GM12878 (cell line): ENCODE results near the gene ZNF30. TPM values are rescaled to one million over a fixed set of nuclear protein-coding genes. Genes with fewer than 3 reads are reported as not detected.

ENCODE experiments used
- ATAC-seq: fragments of 200-7000 bp; cut with Tn5 transposase; 3 replicates; pipeline ENCODE4 v1.9.1; 2020; ENCODE audit warnings: mild to moderate bottlenecking, moderate library complexity
- BruUV-seq: library from RNA; stranded (reverse); fragments of 400-500 nt; replicated peaks from 2 replicates; lab custom pipeline; 2021; lab: Mats Ljungman, UMichigan
- CTCF ChIA-PET: fragments of 300-600 bp; sonication (Branson Sonifier 250); formaldehyde crosslinking; extraction: SDS; loops from one replicate; lab custom pipeline; 2021; ENCODE audit warnings: inconsistent platforms; lab: Yijun Ruan, JAX
- POLR2A ChIA-PET: fragments of 350-600 bp; formaldehyde crosslinking; extraction: SDS; loops from one replicate; lab custom pipeline; 2021; ENCODE audit warnings: inconsistent platforms; lab: Charles Lee
- RAD21 ChIA-PET: fragments of 300-600 bp; sonication (Branson Sonifier 250); formaldehyde crosslinking; loops from one replicate; lab custom pipeline; 2023; ENCODE audit warnings: antibody characterized with exemption; ENCODE audit not compliant: unreplicated experiment; lab: Charles Lee
- SMC1A ChIA-PET: fragments of 300-600 bp; sonication (Branson Sonifier 250); formaldehyde crosslinking; loops from one replicate; lab custom pipeline; 2023; ENCODE audit not compliant: unreplicated experiment, uncharacterized antibody; lab: Charles Lee
- DNase-seq: peaks from one replicate; pipeline ENCODE4 v3.0.0-alpha.2; 2011; ENCODE audit warnings: low read depth, low spot score
- FAIRE-seq: peaks from 3 replicates; lab custom pipeline; 2011; peaks lifted over from hg19 to GRCh38; lab: Jason Lieb, UNC
- H2AFZ ChIP-seq: 2 replicates; pipeline ENCODE4 v1.6.0; 2011; ENCODE audit warnings: low read depth, low read length, control low read depth; ENCODE audit not compliant: control insufficient read depth
- H3K27ac ChIP-seq: 2 replicates; pipeline ENCODE4 v1.5.1; 2011; ENCODE audit warnings: control low read depth; ENCODE audit not compliant: control insufficient read depth, insufficient read depth
- H3K27me3 ChIP-seq, 2 experiments: replicated peaks in 1 of 2; 2 replicates each; pipeline versions ENCODE4 v1.6.0 to v1.6.1; 2011; ENCODE audit warnings: low read length in 1 of 2; ENCODE audit not compliant: control insufficient read depth in 2 of 2, insufficient read depth in 2 of 2
- H3K36me3 ChIP-seq, 2 experiments: 2 replicates each; pipeline ENCODE4 v1.5.1; 2011; ENCODE audit warnings: low read length in 1 of 2; ENCODE audit not compliant: control insufficient read depth in 2 of 2, insufficient read depth in 2 of 2
- H3K4me1 ChIP-seq: 2 replicates; pipeline ENCODE4 v1.6.1; 2011; ENCODE audit warnings: mild to moderate bottlenecking, low read length, moderate library complexity, mixed read lengths; ENCODE audit not compliant: control insufficient read depth, insufficient read depth
- H3K4me2 ChIP-seq: 2 replicates; pipeline ENCODE4 v1.6.0; 2011; ENCODE audit warnings: control low read depth; ENCODE audit not compliant: control insufficient read depth, insufficient read depth
- H3K4me3 ChIP-seq: fragments of 200-600 bp; sonication (generic); 2 replicates; pipeline ENCODE4 v1.5.1; 2016
- H3K79me2 ChIP-seq: 2 replicates; pipeline ENCODE4 v1.6.0; 2011; ENCODE audit warnings: low read length; ENCODE audit not compliant: control insufficient read depth, insufficient read depth
- H3K9ac ChIP-seq: 2 replicates; pipeline ENCODE4 v1.8.0; 2011; ENCODE audit warnings: low read length, control low read depth, mixed read lengths; ENCODE audit not compliant: control insufficient read depth, insufficient read depth
- H3K9me3 ChIP-seq: replicated peaks from 3 replicates; pipeline ENCODE4 v1.5.1; 2011; ENCODE audit warnings: mild to moderate bottlenecking, low read length; ENCODE audit not compliant: control insufficient read depth, insufficient read depth
- H4K20me1 ChIP-seq: 2 replicates; pipeline ENCODE4 v1.6.0; 2011; ENCODE audit not compliant: control insufficient read depth, insufficient read depth
- ASH2L ChIP-seq: fragments of 300-600, 200-600 bp; sonication (generic); IDR thresholded peaks from 2 replicates; pipeline ENCODE4 v1.6.1; 2017; ENCODE audit warnings: low read depth, mild to moderate bottlenecking, borderline replicate concordance
- CHD1 ChIP-seq: IDR thresholded peaks from 2 replicates; pipeline ENCODE4 v1.6.1; 2012; ENCODE audit warnings: low read depth, low read length, improper control_type of control experiment
- HDAC6 ChIP-seq: fragments of 200-600 bp; sonication (generic); IDR thresholded peaks from one replicate; pipeline ENCODE4 v1.8.0; 2017; ENCODE audit warnings: antibody characterized with exemption; ENCODE audit not compliant: unreplicated experiment
- NFYA ChIP-seq: IDR thresholded peaks from 2 replicates; pipeline ENCODE4 v1.6.1; 2011; ENCODE audit warnings: low read depth, mild to moderate bottlenecking, low read length, improper control_type of control experiment, borderline replicate concordance
- NR2C1 ChIP-seq: fragments of 450-650 bp; IDR thresholded peaks from 2 replicates; pipeline ENCODE4 v1.6.1; 2017; ENCODE audit warnings: antibody characterized with exemption, mild to moderate bottlenecking, moderate library complexity
- PAX8 ChIP-seq: fragments of 450-650 bp; IDR thresholded peaks from 2 replicates; pipeline ENCODE4 v1.6.1; 2017; ENCODE audit warnings: mild to moderate bottlenecking, moderate library complexity
- PBX3 ChIP-seq: IDR thresholded peaks from 2 replicates; pipeline ENCODE4 v1.6.1; 2011; ENCODE audit warnings: mild to moderate bottlenecking, low read depth, low read length, moderate library complexity; ENCODE audit not compliant: insufficient replicate concordance
- RBBP5 ChIP-seq: fragments of 200-600 bp; sonication (generic); conservative IDR thresholded peaks from 2 replicates; pipeline ENCODE4 v1.6.1; 2016
- RFX5 ChIP-seq: IDR thresholded peaks from 2 replicates; pipeline ENCODE4 v1.6.1; 2011; ENCODE audit warnings: low read depth, low read length, improper control_type of control experiment
- SKIL ChIP-seq: fragments of 450-650 bp; IDR thresholded peaks from 2 replicates; pipeline ENCODE4 v1.6.1; 2017; ENCODE audit warnings: mild to moderate bottlenecking, low read depth, inconsistent platforms; ENCODE audit not compliant: poor library complexity, severe bottlenecking
- SMAD5 ChIP-seq: IDR thresholded peaks from 2 replicates; pipeline ENCODE4 v1.6.1; 2016; ENCODE audit warnings: antibody characterized with exemption, low read depth
- USF1 ChIP-seq: IDR thresholded peaks from 2 replicates; pipeline ENCODE4 v1.6.1; 2011; ENCODE audit warnings: borderline replicate concordance, low read depth, mild to moderate bottlenecking, moderate library complexity, mixed read lengths, low read length; ENCODE audit not compliant: insufficient read depth; ENCODE audit errors: extremely low read length
- ZNF687 ChIP-seq: fragments of 450-650 bp; IDR thresholded peaks from 2 replicates; pipeline ENCODE4 v1.6.1; 2017; ENCODE audit warnings: mild to moderate bottlenecking, moderate library complexity
- ZZZ3 ChIP-seq: IDR thresholded peaks from 2 replicates; pipeline ENCODE4 v1.6.1; 2011; ENCODE audit warnings: low read depth; ENCODE audit not compliant: control insufficient read depth, insufficient read length
- WGBS: methylation state at CpG from one replicate; pipeline ENCODE4 v1.1.6; 2016; ENCODE audit warnings: low lambda C conversion rate; ENCODE audit not compliant: insufficient replicate concordance, insufficient coverage; ENCODE audit errors: missing lambda C conversion rate; 5-methylcytosine and 5-hydroxymethylcytosine counted together
- in situ Hi-C: fragments of 300-500 bp; cut with MboI; formaldehyde crosslinking; loops from 9 replicates; pipeline ENCODE4 v1.14.3; 2018; ENCODE audit warnings: mixed read lengths
- intact Hi-C: fragments of 100-400 bp; cut with micrococcal nuclease; formaldehyde crosslinking; loops from one replicate; pipeline ENCODE4 v1.14.2; 2022; ENCODE audit not compliant: unreplicated experiment
- polyA plus RNA-seq, 11 experiments: library from polyadenylated mRNA; depleted of rRNA in 4 of 11; unstranded in 6 of 11; stranded (reverse) in 5 of 11; fragments of >200 nt; fragmentation: Nextera tagmentation in 4 of 11; fragmentation: Illumina TruSeq in 1 of 11; extraction: Ambion mirVana in 4 of 11; extraction: Trizol in 1 of 11; gene quantifications; 1 replicate in 1 of 11; 2 replicates in 10 of 11; pipeline versions ENCODE4 v1.2.1 to v1.2.3, GENCODE V29; 2011 to 2016; ENCODE audit warnings: inconsistent platforms in 2 of 11, missing spikeins in 2 of 11, low read depth in 1 of 11
- total RNA-seq, 4 experiments: library from RNA; depleted of rRNA in 3 of 4; stranded (reverse); fragments of >200 nt in 3 of 4; fragmentation: Illumina TruSeq in 1 of 4; extraction: Trizol in 1 of 4; gene quantifications; 2 replicates each; pipeline versions ENCODE4 v1.2.1 to v1.2.3, GENCODE V29; 2013 to 2021

Gene ZNF30
- total and polyA plus RNA-seq, 10 of the 15 experiments (the other 5 are each of a cell fraction or from before 2014, with no cell fraction given) = 0.85 to 2.3 (median 1.3) TPM

GRCh38 chr19:34972163-34972705, 45.5 kb downstream of the ZNF30 start:
- Histone ChIP-seq H4K20me1 (no peaks in the 10 kb centered on the region), H3K36me3 (no peaks in the 10 kb centered on the region), H3K27ac (no peak overlapping the region), H3K4me3 (no peak overlapping the region), H3K79me2 (no peaks in the 10 kb centered on the region), H2AFZ (no peak overlapping the region), H3K9me3 (peaks cover 4% of the 10 kb centered on the region; the same call in 1 of the 3 replicates), H3K4me2 (no peak overlapping the region), H3K9ac (no peak overlapping the region), H3K27me3 (no peaks in the 10 kb centered on the region), H3K4me1 (peaks cover 8% of the 10 kb centered on the region)
- WGBS = 23% methylated on average over 7 of the region's 7 CpGs
- intact Hi-C loops (loop anchor here (2.0 to 10.0 kb wide), 2 partner anchors 119 to 163 kb away; partner anchors contain the start of genes FXYD1 and LGI4), in situ Hi-C loops (loop anchor here (25.0 kb wide), 1 partner anchor 1390 kb away; no protein-coding TSS in a partner anchor)
- TF ChIP-seq ASH2L = no peak
- TF ChIP-seq RFX5 = no peak
- no peak for TF ChIP-seq PAX8
- TF ChIP-seq USF1 = no peak
- no peak for TF ChIP-seq SMAD5
- TF ChIP-seq ZZZ3 = no peak
- no peak for TF ChIP-seq CHD1
- no peak for TF ChIP-seq HDAC6
- no peak for TF ChIP-seq PBX3
- TF ChIP-seq SKIL = no peak
- no peak for TF ChIP-seq NR2C1
- no peak for TF ChIP-seq RBBP5
- no peak for TF ChIP-seq ZNF687
- no peak for TF ChIP-seq NFYA
- DNase-seq = no peak
- FAIRE-seq = no peak
- ChIA-PET POLR2A (no interaction called here), RAD21 (interaction anchor here (1.0 to 2.0 kb wide), 6 partner anchors 17 to 95 kb away, joined by 3 to 9 read pairs (median 4); partner anchors contain the start of gene GRAMD1A), SMC1A (interaction anchor here (0.8 to 3.2 kb wide), 6 partner anchors 10 to 115 kb away, joined by 3 to 17 read pairs (median 6); no protein-coding TSS in a partner anchor), CTCF (interaction anchor here (0.7 to 5.1 kb wide), 18 partner anchors 10 to 169 kb away, joined by 3 to 62 read pairs (median 5); no protein-coding TSS in a partner anchor)
- no peak for ATAC-seq
- BruUV-seq = no TSS peak
